ENCODE results near the gene CTXN1. TPM values are rescaled to one million over a fixed set of nuclear protein-coding genes. Genes with fewer than 3 reads are reported as not detected.
"Not testable (repeated sequence)": the region's sequence is repeated elsewhere in the genome, so short reads cannot be mapped to it uniquely, and the experiment has no call there.

The CTXN1 gene
- total RNA-seq, 4 donors from 2014 or later, result 2.9 to 29.7 (median 4.8) TPM

DNA sequence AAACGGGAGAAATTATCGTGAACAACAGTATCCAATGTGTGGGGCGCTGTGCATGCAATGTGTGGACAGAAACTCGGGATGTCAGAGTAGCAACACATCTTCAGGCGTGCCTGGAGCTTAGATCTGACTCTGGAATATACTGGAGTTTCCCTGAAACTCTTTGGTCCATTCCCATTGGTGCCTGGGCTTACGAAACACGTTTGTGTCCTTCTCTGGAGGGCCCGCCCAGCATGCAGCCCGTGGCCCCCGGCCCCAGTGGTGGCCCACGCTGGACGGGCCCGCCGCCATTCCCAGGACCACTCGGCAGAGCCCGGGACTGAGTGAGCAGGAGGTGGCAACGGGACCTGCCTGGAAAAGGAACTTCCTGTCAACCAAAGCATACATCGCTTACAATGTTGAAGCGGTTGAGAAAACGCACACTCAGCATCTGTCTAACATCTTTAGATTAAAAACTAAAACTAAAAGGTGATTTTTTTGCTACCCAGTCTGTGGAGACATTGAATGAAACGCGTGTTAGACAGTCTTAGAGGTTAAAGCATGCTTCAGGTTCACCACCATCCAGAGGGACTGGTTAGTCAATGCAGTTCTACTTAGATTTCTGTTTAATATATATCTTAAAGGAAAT, 36.8 kb upstream of the CTXN1 start:
- no peak for DNase-seq
- Histone ChIP-seq H3K27ac (no peak overlapping the region), H3K4me1 (no peaks in the 10 kb centered on the region), H3K36me3 (peaks cover 0 to 59% (median 9%) of the 10 kb centered on the region in 4 donors), H3K9me3 (no peaks in the 10 kb centered on the region), H3K27me3 (no peaks in the 10 kb centered on the region), H3K4me3 (no peak overlapping the region)
- WGBS, 2 donors (ENCODE audit: low coverage in 1 of 2), result 89 to 90% methylated on average over 10 to 22 of the region's 22 CpGs
- TF ChIP-seq, protein P1, sequence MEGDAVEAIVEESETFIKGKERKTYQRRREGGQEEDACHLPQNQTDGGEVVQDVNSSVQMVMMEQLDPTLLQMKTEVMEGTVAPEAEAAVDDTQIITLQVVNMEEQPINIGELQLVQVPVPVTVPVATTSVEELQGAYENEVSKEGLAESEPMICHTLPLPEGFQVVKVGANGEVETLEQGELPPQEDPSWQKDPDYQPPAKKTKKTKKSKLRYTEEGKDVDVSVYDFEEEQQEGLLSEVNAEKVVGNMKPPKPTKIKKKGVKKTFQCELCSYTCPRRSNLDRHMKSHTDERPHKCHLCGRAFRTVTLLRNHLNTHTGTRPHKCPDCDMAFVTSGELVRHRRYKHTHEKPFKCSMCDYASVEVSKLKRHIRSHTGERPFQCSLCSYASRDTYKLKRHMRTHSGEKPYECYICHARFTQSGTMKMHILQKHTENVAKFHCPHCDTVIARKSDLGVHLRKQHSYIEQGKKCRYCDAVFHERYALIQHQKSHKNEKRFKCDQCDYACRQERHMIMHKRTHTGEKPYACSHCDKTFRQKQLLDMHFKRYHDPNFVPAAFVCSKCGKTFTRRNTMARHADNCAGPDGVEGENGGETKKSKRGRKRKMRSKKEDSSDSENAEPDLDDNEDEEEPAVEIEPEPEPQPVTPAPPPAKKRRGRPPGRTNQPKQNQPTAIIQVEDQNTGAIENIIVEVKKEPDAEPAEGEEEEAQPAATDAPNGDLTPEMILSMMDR (IDR thresholded peaks at IDR 0.05), result no peak
- TF ChIP-seq EP300 (IDR thresholded peaks at IDR 0.05; ENCODE audit: low read depth) (no peak), POLR2A (IDR thresholded peaks at IDR 0.05) (no peak), POLR2AphosphoS5 (IDR thresholded peaks at IDR 0.05) (no peak)
- in situ Hi-C loops (cut with MboI; ENCODE audit: low pct_ligation_motif_present in 1 of 4, low pct_unique_long_range_greater_than_20kb in 1 of 4, low sequenced_read_pairs in 3 of 4), result loop anchor here in 1 of 4 donors (25.0 kb wide), 1 partner anchor 275 kb away; no protein-coding TSS in a partner anchor
- intact Hi-C loops (cut with DNase I; ENCODE audit: low total_unique reads), result no loop called here

- no peak overlapping the region for H3K27ac ChIP-seq
- intact Hi-C loops (cut with DNase I; ENCODE audit: low total_unique reads) (no loop called here), in situ Hi-C loops (cut with MboI; ENCODE audit: low pct_ligation_motif_present in 1 of 4, low pct_unique_long_range_greater_than_20kb in 1 of 4, low sequenced_read_pairs in 3 of 4) (loop anchor here in 1 of 4 donors (25.0 kb wide), 1 partner anchor 275 kb away; no protein-coding TSS in a partner anchor)
- DNase-seq, result no peak
- WGBS, 2 donors (ENCODE audit: low coverage in 1 of 2), result 84% methylated on average over 13 of the region's 13 CpGs
- H3K4me1 ChIP-seq, result no peaks in the 10 kb centered on the region
- no peaks in the 10 kb centered on the region for H3K27me3 ChIP-seq
- TF ChIP-seq EP300 (IDR thresholded peaks at IDR 0.05; ENCODE audit: low read depth) (no peak), POLR2AphosphoS5 (IDR thresholded peaks at IDR 0.05) (no peak), POLR2A (IDR thresholded peaks at IDR 0.05) (no peak)
- TF ChIP-seq, protein P1 (IDR thresholded peaks at IDR 0.05), result no peak
- H3K36me3 ChIP-seq, result peaks cover 0 to 52% (median 8%) of the 10 kb centered on the region in 4 donors
- H3K4me3 ChIP-seq, result no peak overlapping the region
- no peaks in the 10 kb centered on the region for H3K9me3 ChIP-seq
Observed at GRCh38 chr19:7961920-7962626, 36.1 kb upstream of the CTXN1 start.

- peaks cover 0 to 44% (median 5%) of the 10 kb centered on the region in 4 donors for H3K36me3 ChIP-seq
- H3K27ac ChIP-seq; DNase-seq; H3K27me3 ChIP-seq; H3K9me3 ChIP-seq; intact Hi-C loops (cut with DNase I; ENCODE audit: low total_unique reads); H3K4me1 ChIP-seq; H3K4me3 ChIP-seq: not testable (repeated sequence)
- in situ Hi-C loops (cut with MboI; ENCODE audit: low pct_ligation_motif_present in 1 of 4, low pct_unique_long_range_greater_than_20kb in 1 of 4, low sequenced_read_pairs in 3 of 4), result loop anchor here in 1 of 4 donors (25.0 kb wide), 1 partner anchor 276 kb away; no protein-coding TSS in a partner anchor
- 89% methylated on average over 4 of the region's 4 CpGs; no CpG with 5 or more reads in 1 of the 2 donors for WGBS, 2 donors (ENCODE audit: low coverage in 1 of 2)
Observed at GRCh38 chr19:7961082-7961481, 35.1 kb upstream of the CTXN1 start.

DNA sequence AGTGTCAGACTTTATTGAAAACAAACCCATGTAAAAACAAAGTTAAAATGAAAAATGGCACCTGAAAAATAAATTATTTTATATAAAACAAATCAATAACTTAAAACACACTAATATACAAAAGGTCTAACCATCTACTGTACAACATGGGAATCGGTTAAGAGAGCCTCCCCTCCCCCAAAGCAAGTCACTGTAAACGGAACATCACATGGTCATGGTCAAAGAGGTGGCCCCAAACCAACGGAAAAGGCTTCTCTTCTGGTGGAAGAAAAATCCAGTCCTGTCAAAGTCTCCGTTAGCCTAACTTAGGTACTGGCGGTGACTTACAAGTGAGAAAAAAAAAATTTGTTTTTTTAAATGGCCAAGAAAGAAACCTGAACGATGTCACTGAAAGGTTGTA, 33.3 kb upstream of the CTXN1 start:
- intact Hi-C loops (cut with DNase I; ENCODE audit: low total_unique reads), result loop anchor here (10.0 kb wide), 1 partner anchor 296 kb away; no protein-coding TSS in a partner anchor
- Histone ChIP-seq H3K36me3 (peaks cover 0 to 35% (median 5%) of the 10 kb centered on the region in 4 donors), H3K4me3 (no peak overlapping the region), H3K4me1 (no peaks in the 10 kb centered on the region), H3K27me3 (no peaks in the 10 kb centered on the region), H3K27ac (no peak overlapping the region), H3K9me3 (no peaks in the 10 kb centered on the region)
- no peak for TF ChIP-seq POLR2AphosphoS5 (IDR thresholded peaks at IDR 0.05)
- TF ChIP-seq POLR2A (IDR thresholded peaks at IDR 0.05), result no peak
- TF ChIP-seq EP300 (IDR thresholded peaks at IDR 0.05; ENCODE audit: low read depth), result no peak
- TF ChIP-seq, protein P1 (IDR thresholded peaks at IDR 0.05), result no peak
- 69% methylated on average over 6 of the region's 6 CpGs for WGBS, 2 donors (ENCODE audit: low coverage in 1 of 2)
- DNase-seq, result no peak
- in situ Hi-C loops (cut with MboI; ENCODE audit: low pct_ligation_motif_present in 1 of 4, low pct_unique_long_range_greater_than_20kb in 1 of 4, low sequenced_read_pairs in 3 of 4), result loop anchor here in 1 of 4 donors (25.0 kb wide), 1 partner anchor 278 kb away; no protein-coding TSS in a partner anchor

Measured in transverse colon (tissue), 4 donors.